GM12865 (cell line): ENCODE measurements around the gene HAPSTR1.

Experiments used
- DNase-seq: peaks from one replicate; pipeline ENCODE4 v3.0.0; 2010; ENCODE audit warnings: low read depth
- H3K4me3 ChIP-seq: 2 replicates; pipeline ENCODE4 v1.5.1; 2011; ENCODE audit warnings: mild to moderate bottlenecking, low read depth, low read length, control low read depth
- CTCF ChIP-seq: IDR thresholded peaks from 2 replicates; pipeline ENCODE4 v1.5.1; 2011; ENCODE audit warnings: low read length, control low read depth, low read depth, inconsistent platforms; ENCODE audit not compliant: insufficient read depth; ENCODE audit errors: missing control alignments

Gene HAPSTR1

GRCh38 chr16:9113707-9114106 lies 22.3 kb downstream of the HAPSTR1 start:
- H3K4me3 ChIP-seq, result no peak overlapping the region
- no peak for DNase-seq
- TF ChIP-seq CTCF, result no peak

- TF ChIP-seq CTCF, result no peak
- DNase-seq, result no peak
- H3K4me3 ChIP-seq, result no peak overlapping the region
Observed at GRCh38 chr16:9114112-9114511, 22.7 kb downstream of the HAPSTR1 start.

- DNase-seq, result no peak
- TF ChIP-seq CTCF, result no peak
- no peak overlapping the region for H3K4me3 ChIP-seq
Observed at GRCh38 chr16:9114842-9115241, 23.4 kb downstream of the HAPSTR1 start.

GRCh38 chr16:9115277-9115676 lies 23.8 kb downstream of the HAPSTR1 start:
- no peak for TF ChIP-seq CTCF
- H3K4me3 ChIP-seq, result no peak overlapping the region
- DNase-seq, result no peak

GRCh38 chr16:9116141-9116540 lies 24.7 kb downstream of the HAPSTR1 start:
- no peak for DNase-seq
- no peak for TF ChIP-seq CTCF
- H3K4me3 ChIP-seq, result no peak overlapping the region

DNA sequence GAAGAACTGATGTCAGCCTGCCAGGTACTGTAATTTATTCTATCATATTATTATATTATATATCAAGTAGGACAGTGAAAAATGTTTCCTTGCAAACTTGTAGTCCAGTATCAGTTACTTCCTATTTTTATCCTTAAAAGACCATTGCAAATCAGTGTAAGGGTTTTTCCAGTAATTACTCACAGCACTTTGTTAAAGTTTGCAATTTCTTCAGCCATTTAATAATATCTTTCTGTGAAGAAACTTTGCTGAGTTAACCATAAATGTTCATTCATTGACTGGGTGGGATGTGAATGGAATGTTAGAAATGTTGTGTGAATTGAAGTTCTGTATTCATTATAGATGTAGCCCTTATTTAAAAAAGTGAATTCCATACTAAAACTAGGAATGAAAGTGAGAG lies 26.7 kb downstream of the HAPSTR1 start:
- no peak for DNase-seq
- H3K4me3 ChIP-seq, result no peak overlapping the region
- no peak for TF ChIP-seq CTCF

- H3K4me3 ChIP-seq, result no peak overlapping the region
- no peak for DNase-seq
- TF ChIP-seq CTCF, result no peak
Observed at GRCh38 chr16:9119795-9120194, 28.4 kb downstream of the HAPSTR1 start.
